Heart left ventricle (tissue), 13 donors: ENCODE results near the gene PNMT.

Experiments used
- POLR2A ChIP-seq, 2 donors: fragments of 450-650 bp; IDR thresholded peaks; one replicate each; pipeline ENCODE4 v1.6.1; 2017; ENCODE audit warnings: antibody characterized with exemption in 2 of 2, mild to moderate bottlenecking in 2 of 2, moderate library complexity in 2 of 2
- TF ChIP-seq, protein P1 (sequence below), 12 donors: fragments of 200-600 bp; sonication (generic) in 4 of 12; IDR thresholded peaks; one replicate each; pipeline versions ENCODE4 v1.5.0 to v1.8.0; 2018 to 2022; ENCODE audit warnings: antibody characterized with exemption in 12 of 12, mild to moderate bottlenecking in 5 of 12
- donor health status: ischemic (EF 13 %, LVEDD 7.1; RV severe dilation, severe dysfunction).
- donor health status: DM: no; HTN: yes; CAD: no.
- donor health status: DM: no; HTN: no; CAD: no.
- donor health status: ischemic (EF 25% LVEDD 6.9; RV normal size, moderate dysfunction).
- donor health status: ischemic (EF 25% LVEDD 5.7; RV mildly dilated, moderate dysfunction).
- donor health status: ischemic (EF 35%, LVEDD 5.7; RV mildly dilated, moderate dysfunction).
- donor health status: nonischemic (EF 11% LVEDD 7.7; RV severe dilation, severe dysfunction).
- donor health status: DM: yes; HTN: yes; CAD: no.
- donor health status: PGD.
- donor health status: ischemic (EF 29% LVEDD 5.4; RV normal size, mild dysfunction).
- donor health status: nonischemic (EF 23%, LVEDD 6.1; RV moderate dilation, normal function).

GRCh38 chr17:39658760-39659159, 9.5 kb upstream of the PNMT start:
- TF ChIP-seq, protein P1, sequence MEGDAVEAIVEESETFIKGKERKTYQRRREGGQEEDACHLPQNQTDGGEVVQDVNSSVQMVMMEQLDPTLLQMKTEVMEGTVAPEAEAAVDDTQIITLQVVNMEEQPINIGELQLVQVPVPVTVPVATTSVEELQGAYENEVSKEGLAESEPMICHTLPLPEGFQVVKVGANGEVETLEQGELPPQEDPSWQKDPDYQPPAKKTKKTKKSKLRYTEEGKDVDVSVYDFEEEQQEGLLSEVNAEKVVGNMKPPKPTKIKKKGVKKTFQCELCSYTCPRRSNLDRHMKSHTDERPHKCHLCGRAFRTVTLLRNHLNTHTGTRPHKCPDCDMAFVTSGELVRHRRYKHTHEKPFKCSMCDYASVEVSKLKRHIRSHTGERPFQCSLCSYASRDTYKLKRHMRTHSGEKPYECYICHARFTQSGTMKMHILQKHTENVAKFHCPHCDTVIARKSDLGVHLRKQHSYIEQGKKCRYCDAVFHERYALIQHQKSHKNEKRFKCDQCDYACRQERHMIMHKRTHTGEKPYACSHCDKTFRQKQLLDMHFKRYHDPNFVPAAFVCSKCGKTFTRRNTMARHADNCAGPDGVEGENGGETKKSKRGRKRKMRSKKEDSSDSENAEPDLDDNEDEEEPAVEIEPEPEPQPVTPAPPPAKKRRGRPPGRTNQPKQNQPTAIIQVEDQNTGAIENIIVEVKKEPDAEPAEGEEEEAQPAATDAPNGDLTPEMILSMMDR (IDR thresholded peaks at IDR 0.05): no peak
- no peak for TF ChIP-seq POLR2A (IDR thresholded peaks at IDR 0.05)
